Stimulated activated CD4-positive, alpha-beta T cell treated with anti-CD3 and anti-CD28 coated beads, Interleukin-15, amount 100 ng/mL, for 1 hour (primary cell): Measurements from ENCODE around the gene LGALS12.

Experiments used
- DNase-seq, 2 donors: peaks; one replicate each; pipeline ENCODE4 v3.0.0-alpha.2; 2020; ENCODE audit warnings: low read depth in 1 of 2, low spot score in 1 of 2

LGALS12 gene

GRCh38 chr11:63505857-63506528, at the start of gene LGALS12:
LGALS12 (plus strand) TSS chr11:63506084; CDS start chr11:63506459, 375 bp downstream.
- no peak for DNase-seq

- no peak for DNase-seq
Measured at GRCh38 chr11:63459586-63459985, 46.3 kb upstream of the LGALS12 start.

GRCh38 chr11:63462137-63462536, 43.7 kb upstream of the LGALS12 start:
- no peak for DNase-seq

GRCh38 chr11:63470311-63470710, 35.6 kb upstream of the LGALS12 start:
- no peak for DNase-seq

- no peak for DNase-seq
Measured at GRCh38 chr11:63472372-63472771, 33.5 kb upstream of the LGALS12 start.

GRCh38 chr11:63476618-63477017, 29.3 kb upstream of the LGALS12 start:
- DNase-seq, result no peak

GRCh38 chr11:63478896-63479295, 27.0 kb upstream of the LGALS12 start:
- DNase-seq, result peak in 1 of 2 donors; percentile 4

- DNase-seq, result no peak
Measured at GRCh38 chr11:63480039-63480438, 25.8 kb upstream of the LGALS12 start.

GRCh38 chr11:63485777-63486176, 20.1 kb upstream of the LGALS12 start:
- no peak for DNase-seq

GRCh38 chr11:63488789-63489188, 17.1 kb upstream of the LGALS12 start:
- no peak for DNase-seq

GRCh38 chr11:63489879-63490278, 16.0 kb upstream of the LGALS12 start:
- no peak for DNase-seq

- peak in 1 of 2 donors; percentile 10 for DNase-seq
Measured at GRCh38 chr11:63490551-63491239, 15.2 kb upstream of the LGALS12 start, which contains the start of gene PLAAT5. PLAAT5 (minus strand) TSS chr11:63491167; CDS start chr11:63491034, 133 bp downstream.

GRCh38 chr11:63491240-63491587, 14.7 kb upstream of the LGALS12 start:
- no peak for DNase-seq

GRCh38 chr11:63491636-63492372, 14.1 kb upstream of the LGALS12 start:
- DNase-seq, result no peak

GRCh38 chr11:63492441-63492840, 13.4 kb upstream of the LGALS12 start:
- DNase-seq, result no peak

- DNase-seq, result no peak
Measured at GRCh38 chr11:63493127-63493526, 12.8 kb upstream of the LGALS12 start.

GRCh38 chr11:63494975-63495374, 10.9 kb upstream of the LGALS12 start:
- DNase-seq, result no peak

- no peak for DNase-seq
Measured at GRCh38 chr11:63499874-63500273, 6.0 kb upstream of the LGALS12 start.

GRCh38 chr11:63501236-63501635, 4.6 kb upstream of the LGALS12 start:
- no peak for DNase-seq

GRCh38 chr11:63502252-63502820, 3.5 kb upstream of the LGALS12 start:
- no peak for DNase-seq

GRCh38 chr11:63503492-63503891, 2.4 kb upstream of the LGALS12 start:
- no peak for DNase-seq

GRCh38 chr11:63504054-63504453, 1.8 kb upstream of the LGALS12 start:
- DNase-seq, result no peak
